Measurements from ENCODE around the gene KCNAB1.

KCNAB1 gene

GRCh38 chr3:156527060-156527459 is 406.7 kb downstream of the KCNAB1 start:
- Histone ChIP-seq H3K36me3 (ENCODE audit: insufficient read depth, low read length) (no peaks in the 10 kb centered on the region), H3K9me2 (ENCODE audit: low read depth, low read length) (no peaks in the 10 kb centered on the region), H3K4me1 (ENCODE audit: insufficient read depth, low read length, severe bottlenecking) (no peaks in the 10 kb centered on the region)

GRCh38 chr3:156530980-156531379 is 410.6 kb downstream of the KCNAB1 start:
- Histone ChIP-seq H3K4me2 (ENCODE audit: low read length) (no peak overlapping the region), H3K36me3 (ENCODE audit: insufficient read depth, low read length) (no peaks in the 10 kb centered on the region), H3K27ac (ENCODE audit: low read depth, low read length, poor library complexity, severe bottlenecking) (no peak overlapping the region), H3K4me1 (ENCODE audit: insufficient read depth, low read length, severe bottlenecking) (no peaks in the 10 kb centered on the region), H3K79me2 (ENCODE audit: insufficient read depth, low read length) (no peaks in the 10 kb centered on the region), H3K9ac (ENCODE audit: low read length) (no peak overlapping the region), H3K4me3 (ENCODE audit: low read depth, low read length, poor library complexity, severe bottlenecking) (no peak overlapping the region), H3F3A (ENCODE audit: insufficient read depth, low read length) (no peaks in the 10 kb centered on the region), H3K9me3 (ENCODE audit: low read length) (no peaks in the 10 kb centered on the region), H3K27me3 (ENCODE audit: insufficient read depth, low read length) (no peaks in the 10 kb centered on the region), H4K20me1 (ENCODE audit: insufficient read depth, low read length) (no peaks in the 10 kb centered on the region), H2AFZ (ENCODE audit: low read length) (no peak overlapping the region), H3K9me2 (ENCODE audit: low read depth, low read length) (no peaks in the 10 kb centered on the region)
- no peak for TF ChIP-seq CTCF (IDR thresholded peaks at IDR 0.05; ENCODE audit: low read length)
- no peak for TF ChIP-seq EZH2 (IDR thresholded peaks at IDR 0.05; ENCODE audit: borderline replicate concordance, low read length)

More at GRCh38 chr3:156527060-156527459, 406.7 kb downstream of the KCNAB1 start:
- no peaks in the 10 kb centered on the region for H3K79me2 ChIP-seq (ENCODE audit: insufficient read depth, low read length)
- no peak overlapping the region for H3K27ac ChIP-seq (ENCODE audit: low read depth, low read length, poor library complexity, severe bottlenecking)
- TF ChIP-seq EZH2 (IDR thresholded peaks at IDR 0.05; ENCODE audit: borderline replicate concordance, low read length) (no peak), CTCF (IDR thresholded peaks at IDR 0.05; ENCODE audit: low read length) (no peak)
- H3F3A ChIP-seq (ENCODE audit: insufficient read depth, low read length), result no peaks in the 10 kb centered on the region
- H3K4me2 ChIP-seq (ENCODE audit: low read length), result no peak overlapping the region
- no peaks in the 10 kb centered on the region for H3K9me3 ChIP-seq (ENCODE audit: low read length)
- H4K20me1 ChIP-seq (ENCODE audit: insufficient read depth, low read length), result no peaks in the 10 kb centered on the region
- no peak overlapping the region for H3K4me3 ChIP-seq (ENCODE audit: low read depth, low read length, poor library complexity, severe bottlenecking)
- no peaks in the 10 kb centered on the region for H3K27me3 ChIP-seq (ENCODE audit: insufficient read depth, low read length)
- no peak overlapping the region for H3K9ac ChIP-seq (ENCODE audit: low read length)
- H2AFZ ChIP-seq (ENCODE audit: low read length), result no peak overlapping the region

- Histone ChIP-seq H3K27ac (ENCODE audit: low read depth, low read length, poor library complexity, severe bottlenecking) (no peak overlapping the region), H3K9me2 (ENCODE audit: low read depth, low read length) (no peaks in the 10 kb centered on the region), H3K79me2 (ENCODE audit: insufficient read depth, low read length) (no peaks in the 10 kb centered on the region), H2AFZ (ENCODE audit: low read length) (no peak overlapping the region), H3K4me3 (ENCODE audit: low read depth, low read length, poor library complexity, severe bottlenecking) (no peak overlapping the region), H4K20me1 (ENCODE audit: insufficient read depth, low read length) (no peaks in the 10 kb centered on the region), H3K9me3 (ENCODE audit: low read length) (no peaks in the 10 kb centered on the region), H3F3A (ENCODE audit: insufficient read depth, low read length) (no peaks in the 10 kb centered on the region), H3K4me1 (ENCODE audit: insufficient read depth, low read length, severe bottlenecking) (no peaks in the 10 kb centered on the region), H3K4me2 (ENCODE audit: low read length) (no peak overlapping the region), H3K36me3 (ENCODE audit: insufficient read depth, low read length) (no peaks in the 10 kb centered on the region), H3K9ac (ENCODE audit: low read length) (no peak overlapping the region), H3K27me3 (ENCODE audit: insufficient read depth, low read length) (no peaks in the 10 kb centered on the region)
- TF ChIP-seq CTCF (IDR thresholded peaks at IDR 0.05; ENCODE audit: low read length) (no peak), EZH2 (IDR thresholded peaks at IDR 0.05; ENCODE audit: borderline replicate concordance, low read length) (no peak)
Measured at GRCh38 chr3:156532730-156533129, 412.4 kb downstream of the KCNAB1 start.
